Measurements from ENCODE around the gene IPMK.
"Not testable (repeated sequence)": the region's sequence is repeated elsewhere in the genome, so short reads cannot be mapped to it uniquely, and the experiment has no call there.

The IPMK gene

DNA sequence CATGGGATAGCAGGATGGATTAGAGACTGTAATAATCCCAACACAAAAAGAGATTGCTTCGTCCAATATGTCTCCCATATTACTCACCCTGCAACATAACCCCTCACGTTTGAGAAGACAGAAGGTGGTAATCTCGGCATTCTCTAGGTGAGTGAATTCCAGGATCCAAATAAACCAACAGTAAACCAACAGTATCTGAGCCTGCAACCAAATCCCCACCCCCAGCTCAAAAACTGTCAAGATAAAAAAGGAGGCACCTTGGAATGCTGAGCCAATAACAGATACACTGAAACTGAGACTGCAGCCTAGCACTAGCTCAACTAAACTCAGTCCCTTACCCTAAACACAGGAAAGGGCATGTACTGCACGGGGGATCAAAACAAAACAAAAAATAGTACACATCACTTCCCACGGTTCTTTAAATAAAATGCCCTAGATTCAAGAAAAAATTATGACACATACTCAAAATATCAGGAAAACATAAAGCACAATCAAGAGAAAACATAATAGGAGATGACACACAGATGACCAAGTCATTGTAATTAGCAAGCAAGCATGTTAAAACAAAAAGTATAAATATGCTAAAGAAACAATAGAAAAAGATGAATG, 28.0 kb downstream of the IPMK start:
- Histone ChIP-seq H3K4me1 (ENCODE audit: control insufficient read depth, low read length) (peaks cover 18% of the 10 kb centered on the region), H3K36me3 (ENCODE audit: control insufficient read depth, low read length) (peaks cover 24% of the 10 kb centered on the region), H3K27me3 (ENCODE audit: control insufficient read depth, low read length) (no peaks in the 10 kb centered on the region), H3K4me2 (ENCODE audit: low read length) (no peak overlapping the region), H3K27ac (ENCODE audit: low read depth, low read length) (no peak overlapping the region), H3K4me3 (ENCODE audit: low read length) (no peak overlapping the region), H3K9me3 (ENCODE audit: control insufficient read depth, insufficient read depth, low read length) (no peaks in the 10 kb centered on the region; the same call in 1 of the 2 replicates), H3K9me2 (replicated peaks; ENCODE audit: control insufficient read depth, low read length) (no peaks in the 10 kb centered on the region), H3K79me2 (ENCODE audit: control insufficient read depth, low read length) (peaks cover 50% of the 10 kb centered on the region), H4K20me1 (ENCODE audit: control insufficient read depth, insufficient read depth, low read depth, low read length) (no peaks in the 10 kb centered on the region), H3F3A (ENCODE audit: control insufficient read depth, insufficient read depth) (no peaks in the 10 kb centered on the region)
- no peak for TF ChIP-seq EZH2phosphoT487 (IDR thresholded peaks at IDR 0.05; ENCODE audit: borderline replicate concordance, low read length)
- no peak for TF ChIP-seq CTCF (IDR thresholded peaks at IDR 0.05; ENCODE audit: low read depth, low read length, poor library complexity, severe bottlenecking)

DNA sequence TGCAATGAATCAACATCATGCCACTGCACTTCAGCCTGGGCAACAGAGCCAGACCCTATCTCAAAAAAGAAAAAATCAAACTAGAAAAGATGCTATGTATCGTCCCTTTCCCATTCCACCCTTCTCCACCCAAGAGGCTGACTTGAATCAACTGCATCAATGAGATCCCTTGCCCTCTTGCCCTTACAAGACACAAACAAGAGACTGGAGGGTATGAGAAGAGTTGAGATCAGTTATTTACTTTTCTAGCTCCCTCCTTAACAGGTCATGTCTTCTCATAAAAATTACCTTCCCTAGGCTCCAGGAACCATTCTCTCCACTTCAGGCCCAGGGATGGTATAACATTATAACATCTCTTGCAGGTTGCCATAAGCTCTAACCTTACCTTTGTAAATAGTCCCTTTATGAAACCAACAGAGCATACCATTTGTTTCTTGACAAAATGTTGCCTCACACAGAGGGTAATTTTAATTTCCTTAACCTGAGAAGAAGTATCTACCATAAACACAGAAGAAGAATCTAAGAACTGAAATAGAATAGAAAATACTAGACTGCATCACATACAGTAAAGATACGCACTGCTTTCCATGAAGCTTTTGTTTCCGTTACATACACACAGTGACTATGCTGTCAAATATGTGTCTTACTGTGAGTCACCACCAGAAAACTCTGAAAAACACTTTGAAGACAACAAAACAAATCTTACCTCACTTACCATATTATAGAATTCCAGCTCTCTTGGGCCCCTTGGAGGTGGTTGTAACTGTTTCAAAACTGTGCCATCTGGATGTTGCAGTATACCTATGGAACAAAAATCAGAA, 30.5 kb downstream of the IPMK start:
- H3K4me2 ChIP-seq (ENCODE audit: low read length), result no peak overlapping the region
- H3K9me2 ChIP-seq (replicated peaks; ENCODE audit: control insufficient read depth, low read length), result no peaks in the 10 kb centered on the region
- no peak for TF ChIP-seq CTCF (IDR thresholded peaks at IDR 0.05; ENCODE audit: low read depth, low read length, poor library complexity, severe bottlenecking)
- no peak for TF ChIP-seq EZH2phosphoT487 (IDR thresholded peaks at IDR 0.05; ENCODE audit: borderline replicate concordance, low read length)
- H3K4me3 ChIP-seq (ENCODE audit: low read length), result no peak overlapping the region
- H3K9me3 ChIP-seq (ENCODE audit: control insufficient read depth, insufficient read depth, low read length), result no peaks in the 10 kb centered on the region
- peaks cover 24% of the 10 kb centered on the region for H3K36me3 ChIP-seq (ENCODE audit: control insufficient read depth, low read length)
- no peaks in the 10 kb centered on the region for H4K20me1 ChIP-seq (ENCODE audit: control insufficient read depth, insufficient read depth, low read depth, low read length)
- H3K79me2 ChIP-seq (ENCODE audit: control insufficient read depth, low read length), result peaks cover 43% of the 10 kb centered on the region
- H3K4me1 ChIP-seq (ENCODE audit: control insufficient read depth, low read length), result peaks cover 18% of the 10 kb centered on the region
- H3K27ac ChIP-seq (ENCODE audit: low read depth, low read length), result no peak overlapping the region
- H3K27me3 ChIP-seq (ENCODE audit: control insufficient read depth, low read length), result no peaks in the 10 kb centered on the region
- no peaks in the 10 kb centered on the region for H3F3A ChIP-seq (ENCODE audit: control insufficient read depth, insufficient read depth)

GRCh38 chr10:58229856-58230255, 37.8 kb downstream of the IPMK start:
- not testable (repeated sequence) for H3K27ac ChIP-seq (ENCODE audit: low read depth, low read length); H3K4me1 ChIP-seq (ENCODE audit: control insufficient read depth, low read length); H3K9me3 ChIP-seq (ENCODE audit: control insufficient read depth, insufficient read depth, low read length); H3K79me2 ChIP-seq (ENCODE audit: control insufficient read depth, low read length); H4K20me1 ChIP-seq (ENCODE audit: control insufficient read depth, insufficient read depth, low read depth, low read length); H3K4me2 ChIP-seq (ENCODE audit: low read length); H3K27me3 ChIP-seq (ENCODE audit: control insufficient read depth, low read length); H3F3A ChIP-seq (ENCODE audit: control insufficient read depth, insufficient read depth); H3K9me2 ChIP-seq (replicated peaks; ENCODE audit: control insufficient read depth, low read length); H3K4me3 ChIP-seq (ENCODE audit: low read length)
- peaks cover 24% of the 10 kb centered on the region for H3K36me3 ChIP-seq (ENCODE audit: control insufficient read depth, low read length)

GRCh38 chr10:58225654-58226053, 42.0 kb downstream of the IPMK start:
- Histone ChIP-seq H4K20me1 (ENCODE audit: control insufficient read depth, insufficient read depth, low read depth, low read length) (no peaks in the 10 kb centered on the region), H3F3A (ENCODE audit: control insufficient read depth, insufficient read depth) (no peaks in the 10 kb centered on the region), H3K79me2 (ENCODE audit: control insufficient read depth, low read length) (no peaks in the 10 kb centered on the region), H3K27me3 (ENCODE audit: control insufficient read depth, low read length) (no peaks in the 10 kb centered on the region), H3K27ac (ENCODE audit: low read depth, low read length) (no peak overlapping the region), H3K4me3 (ENCODE audit: low read length) (no peak overlapping the region), H3K9me3 (ENCODE audit: control insufficient read depth, insufficient read depth, low read length) (no peaks in the 10 kb centered on the region), H3K4me1 (ENCODE audit: control insufficient read depth, low read length) (peaks cover 10% of the 10 kb centered on the region; the same call in 1 of the 2 replicates), H3K9me2 (replicated peaks; ENCODE audit: control insufficient read depth, low read length) (no peaks in the 10 kb centered on the region), H3K4me2 (ENCODE audit: low read length) (no peak overlapping the region), H3K36me3 (ENCODE audit: control insufficient read depth, low read length) (peaks cover 29% of the 10 kb centered on the region)
- TF ChIP-seq EZH2phosphoT487 (IDR thresholded peaks at IDR 0.05; ENCODE audit: borderline replicate concordance, low read length), result no peak
- TF ChIP-seq CTCF (IDR thresholded peaks at IDR 0.05; ENCODE audit: low read depth, low read length, poor library complexity, severe bottlenecking), result no peak

Measured in DOHH2 (cell line).